ENCODE results near the gene RBM44.

- TF ChIP-seq CTCF (conservative IDR thresholded peaks at IDR 0.05) = peak; percentile 93
- TF ChIP-seq EZH2 (IDR thresholded peaks at IDR 0.05; ENCODE audit: low read depth) = no peak
Observed at GRCh38 chr2:237858294-237859081, 59.9 kb downstream of the RBM44 start.

Data from PC-9 (cell line).